ENCODE data around the gene STK32B.
"Not testable (repeated sequence)": the region's sequence is repeated elsewhere in the genome, so short reads cannot be mapped to it uniquely, and the experiment has no call there.

The STK32B gene

DNA sequence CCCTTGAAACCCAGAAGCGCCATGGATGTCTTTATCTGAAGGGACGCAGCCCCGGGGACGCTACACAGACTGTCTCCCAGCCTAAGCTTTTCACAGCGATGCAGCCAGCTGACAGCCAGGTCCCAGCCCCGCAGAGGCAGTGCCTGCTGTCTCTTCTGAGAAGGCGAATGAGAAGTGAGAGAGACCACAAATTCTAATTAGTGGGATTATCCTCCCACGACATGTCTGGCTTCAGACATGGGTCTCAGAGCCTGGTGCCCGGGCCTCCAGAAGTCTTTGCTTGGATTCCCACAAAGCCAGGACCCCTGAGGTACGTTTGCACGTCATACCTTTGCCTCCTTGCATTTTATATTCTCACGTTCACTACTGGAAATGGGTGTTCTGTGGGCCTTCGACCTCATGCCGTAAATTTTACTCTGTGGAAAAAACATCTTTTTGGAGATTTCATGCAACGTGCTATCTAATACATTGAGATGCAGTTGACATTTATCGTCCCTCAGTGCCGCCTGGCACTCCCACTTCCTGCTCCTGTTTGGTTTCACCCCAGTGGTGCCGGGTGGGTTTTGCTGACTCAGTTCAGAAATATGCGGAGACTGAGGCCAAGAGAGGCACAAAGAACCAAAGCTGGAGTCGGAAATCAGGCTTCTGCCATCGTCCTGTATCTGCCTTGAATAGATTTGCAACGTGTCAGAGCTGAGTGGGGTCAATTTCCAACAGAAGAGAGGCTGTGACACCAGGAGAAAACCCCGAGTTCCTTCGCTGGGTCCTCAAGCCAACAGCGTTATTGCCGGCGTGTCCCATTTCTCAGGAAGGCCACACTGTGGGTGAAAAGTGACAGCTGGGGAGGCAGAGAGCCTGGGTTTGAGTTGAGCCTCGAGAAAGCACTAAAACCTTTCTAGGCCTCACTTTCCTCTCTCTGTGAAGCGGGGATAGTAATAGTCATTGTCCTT lies 114.4 kb downstream of the STK32B start:
- DNase-seq: no peak

DNA sequence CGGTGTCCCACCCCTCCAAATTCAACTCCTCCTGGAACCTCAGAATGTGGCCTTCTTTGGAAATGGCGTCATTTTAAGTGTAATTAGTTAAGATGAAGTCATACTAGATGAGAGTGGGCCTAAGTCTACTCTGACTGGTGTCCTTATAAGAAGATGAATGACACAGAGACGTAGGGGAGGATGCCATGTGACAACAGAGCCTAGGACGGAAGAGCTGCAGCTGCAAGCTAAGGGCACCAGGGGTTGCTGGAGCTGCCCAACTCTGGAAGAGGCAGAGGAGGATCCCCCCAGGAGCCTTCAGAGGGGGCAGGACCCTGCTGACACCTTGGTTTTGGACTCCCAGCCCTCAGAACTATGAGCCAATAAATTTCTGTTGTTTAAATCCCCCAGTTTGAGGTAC lies 115.1 kb downstream of the STK32B start:
- no peak for DNase-seq

DNA sequence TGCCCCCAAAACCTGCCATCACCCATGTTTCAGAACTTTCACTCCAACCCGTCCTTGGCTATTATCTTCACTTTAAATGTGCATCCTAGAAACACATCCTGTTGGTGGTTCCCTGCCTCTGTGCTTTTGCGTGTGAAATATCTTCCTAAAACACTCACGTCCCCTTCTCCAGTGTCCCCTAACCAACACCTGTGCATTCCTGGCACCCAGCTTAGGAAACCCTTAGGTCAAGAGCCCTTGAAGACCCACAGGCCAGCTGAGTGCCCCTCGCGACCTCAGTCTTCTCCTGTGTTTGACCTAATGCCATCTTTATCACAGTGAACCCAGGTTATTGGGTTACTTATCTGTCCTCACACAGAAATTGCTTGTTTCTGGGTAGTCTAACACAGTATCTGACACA lies 117.6 kb downstream of the STK32B start:
- no peak for DNase-seq

DNA sequence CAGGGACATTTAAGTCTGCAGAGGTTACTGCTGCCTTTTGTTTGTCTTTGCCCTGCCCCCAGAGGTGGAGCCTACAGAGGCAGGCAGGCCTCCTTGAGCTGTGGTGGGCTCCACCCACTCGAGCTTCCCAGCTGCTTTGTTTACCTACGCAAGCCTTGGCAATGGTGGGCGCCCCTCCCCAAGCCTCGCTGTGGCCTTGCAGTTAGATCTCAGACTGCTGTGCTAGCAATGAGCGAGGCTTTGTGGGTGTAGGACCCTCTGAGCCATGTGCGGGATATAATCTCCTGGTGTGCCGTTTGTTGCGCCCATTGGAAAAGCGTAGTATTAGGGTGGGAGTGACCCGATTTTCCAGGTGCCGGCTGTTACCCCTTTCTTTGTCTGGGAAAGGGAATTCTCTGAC lies 124.6 kb downstream of the STK32B start:
- not testable (repeated sequence) for DNase-seq

DNA sequence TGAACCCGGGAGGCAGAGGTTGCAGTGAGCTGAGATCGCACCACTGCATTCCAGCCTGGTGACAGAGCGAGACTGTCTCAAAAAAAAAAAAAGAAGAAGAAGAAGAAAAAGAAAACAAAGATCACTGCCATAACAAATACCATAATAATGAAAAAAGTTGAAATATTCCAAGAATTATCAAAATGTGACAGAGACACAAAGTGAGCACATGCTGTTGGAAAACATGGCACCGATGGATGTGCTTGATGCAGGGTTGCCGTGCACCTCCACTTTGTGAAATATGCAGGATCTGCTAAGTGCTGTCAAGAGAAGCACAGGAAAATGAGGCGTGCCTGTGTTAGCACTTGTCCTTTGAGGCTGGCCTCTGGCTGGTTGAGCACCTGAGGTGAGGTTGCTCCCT lies 133.3 kb downstream of the STK32B start:
- DNase-seq: no peak

DNA sequence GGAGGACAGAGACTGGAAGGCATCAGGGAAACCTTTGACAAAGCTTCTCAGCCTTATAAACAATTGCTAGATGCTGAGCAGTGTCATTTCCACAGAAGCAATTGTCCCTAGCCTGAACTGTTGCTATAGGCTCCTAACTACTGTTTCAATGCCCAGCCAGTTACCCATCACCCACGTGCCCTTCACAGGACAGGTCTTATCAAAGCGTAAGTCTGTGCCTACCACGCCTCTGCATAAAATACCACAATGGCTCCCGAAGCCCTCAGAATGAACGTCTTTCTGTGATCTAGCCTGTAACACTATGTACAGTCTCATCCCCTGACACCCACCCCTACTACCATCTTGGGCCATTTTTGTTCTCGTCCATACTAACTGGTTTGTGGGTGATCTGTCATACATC lies 134.3 kb downstream of the STK32B start:
- DNase-seq: no peak

DNA sequence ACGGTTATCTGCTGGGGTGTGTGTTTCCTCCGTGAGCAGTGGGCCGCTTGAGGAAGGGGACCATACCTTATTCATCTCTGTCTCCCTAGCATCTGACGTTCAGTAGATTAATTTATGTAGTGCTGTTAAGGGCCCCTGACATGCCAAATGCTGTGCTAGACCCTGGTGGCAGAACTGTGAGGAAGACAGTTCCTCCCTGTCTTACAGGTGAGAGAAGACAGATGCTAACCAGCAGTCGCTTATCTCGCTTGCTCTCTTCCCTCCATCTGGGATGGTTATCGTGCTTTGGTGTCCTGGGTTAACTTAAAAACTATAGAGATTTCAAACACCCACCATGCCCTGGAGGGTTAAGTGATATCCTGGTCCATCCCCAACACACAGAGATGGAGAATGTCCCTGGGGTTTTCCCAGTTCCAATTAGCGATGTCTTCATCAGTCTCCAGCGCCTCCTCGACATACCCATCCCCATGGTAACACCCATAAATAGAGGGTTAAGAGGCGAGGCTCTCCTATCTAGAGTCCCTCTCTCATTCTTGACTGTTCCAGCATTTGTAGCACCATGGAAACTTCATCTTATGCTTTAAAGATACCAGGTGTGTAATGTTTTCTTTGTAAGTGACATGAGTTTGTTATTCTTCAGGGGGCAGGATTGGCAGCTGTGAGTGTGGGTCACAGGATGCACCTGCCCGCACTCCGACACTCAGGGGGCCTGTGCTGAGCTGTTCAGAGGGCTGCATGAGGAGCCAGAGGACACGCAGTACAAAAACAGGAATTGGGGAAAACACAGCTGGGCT lies 135.2 kb downstream of the STK32B start:
- DNase-seq: no peak

DNA sequence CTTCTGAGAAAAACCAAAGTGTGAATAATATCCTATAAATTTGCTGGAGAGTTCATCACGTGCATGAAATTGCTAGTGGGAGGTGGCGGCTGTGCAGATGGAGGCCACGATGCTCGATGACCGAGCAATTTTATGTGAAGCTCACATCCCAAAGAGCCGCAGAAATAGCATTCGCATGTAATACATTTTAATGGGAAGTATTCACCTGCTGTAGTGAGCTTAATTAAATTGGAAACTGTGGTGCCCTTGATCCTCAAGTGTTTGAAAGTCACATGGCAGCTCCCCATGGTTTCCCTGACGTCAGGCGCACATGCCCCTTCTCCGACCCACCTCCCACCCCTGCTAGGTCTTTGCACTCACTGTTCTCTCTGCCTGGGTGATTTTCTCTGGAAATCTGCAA lies 136.8 kb downstream of the STK32B start:
- DNase-seq: no peak

DNA sequence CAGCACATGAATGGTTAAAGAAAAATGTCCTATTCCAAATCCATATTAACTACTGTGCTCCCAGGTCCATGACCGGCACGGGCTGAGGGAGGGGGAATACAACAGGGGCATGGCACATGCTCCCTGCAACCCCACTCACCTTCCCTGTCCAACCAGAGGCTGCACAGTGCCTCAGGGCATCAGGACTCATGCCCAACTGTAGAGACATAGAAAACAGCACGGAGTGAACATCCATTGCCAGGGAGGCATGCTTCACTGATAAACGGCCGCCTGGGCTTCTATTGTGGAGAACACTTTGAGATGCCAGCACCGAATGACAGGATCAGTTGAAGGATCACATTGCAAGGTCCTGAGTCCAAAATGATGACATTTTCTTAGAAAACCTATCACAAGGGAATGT lies 140.6 kb downstream of the STK32B start:
- no peak for DNase-seq

DNA sequence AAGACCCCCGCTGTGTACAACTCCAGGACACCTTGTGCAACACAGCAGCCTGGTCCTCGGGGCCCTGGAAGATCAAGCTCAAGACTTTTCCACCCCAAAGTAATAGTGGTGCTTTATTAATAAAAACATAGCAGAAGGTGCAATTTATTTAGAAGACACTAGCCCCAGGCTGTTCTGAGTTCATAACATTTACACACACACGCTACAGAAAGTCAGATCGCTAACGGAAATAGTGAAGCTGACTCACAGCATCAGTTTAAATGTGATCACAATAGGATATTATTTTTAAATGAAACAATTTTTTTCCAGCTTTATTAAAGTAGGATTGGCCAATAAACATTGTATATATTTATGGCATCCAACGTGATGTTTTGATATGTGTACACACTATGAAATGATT lies 141.0 kb downstream of the STK32B start:
- no peak for DNase-seq

DNA sequence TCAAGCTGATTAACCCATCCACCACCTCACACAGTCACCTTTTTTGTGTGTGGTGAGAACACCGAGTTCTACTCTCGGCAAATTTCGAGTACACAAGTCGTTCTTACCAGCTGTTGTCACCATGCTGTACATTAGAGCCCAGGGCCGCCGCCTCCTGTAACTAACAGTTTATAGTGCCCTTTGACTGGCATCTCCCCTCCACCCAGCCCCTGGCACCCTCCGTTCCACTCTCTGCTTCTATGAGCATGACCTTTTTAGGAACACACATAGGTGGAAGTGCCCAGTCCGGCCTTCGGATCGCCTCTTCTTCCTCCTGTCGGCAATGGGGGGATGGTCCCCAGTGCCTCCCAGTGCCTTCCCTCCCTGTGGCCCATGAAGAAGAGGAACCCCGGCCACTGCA lies 141.4 kb downstream of the STK32B start:
- no peak for DNase-seq

DNA sequence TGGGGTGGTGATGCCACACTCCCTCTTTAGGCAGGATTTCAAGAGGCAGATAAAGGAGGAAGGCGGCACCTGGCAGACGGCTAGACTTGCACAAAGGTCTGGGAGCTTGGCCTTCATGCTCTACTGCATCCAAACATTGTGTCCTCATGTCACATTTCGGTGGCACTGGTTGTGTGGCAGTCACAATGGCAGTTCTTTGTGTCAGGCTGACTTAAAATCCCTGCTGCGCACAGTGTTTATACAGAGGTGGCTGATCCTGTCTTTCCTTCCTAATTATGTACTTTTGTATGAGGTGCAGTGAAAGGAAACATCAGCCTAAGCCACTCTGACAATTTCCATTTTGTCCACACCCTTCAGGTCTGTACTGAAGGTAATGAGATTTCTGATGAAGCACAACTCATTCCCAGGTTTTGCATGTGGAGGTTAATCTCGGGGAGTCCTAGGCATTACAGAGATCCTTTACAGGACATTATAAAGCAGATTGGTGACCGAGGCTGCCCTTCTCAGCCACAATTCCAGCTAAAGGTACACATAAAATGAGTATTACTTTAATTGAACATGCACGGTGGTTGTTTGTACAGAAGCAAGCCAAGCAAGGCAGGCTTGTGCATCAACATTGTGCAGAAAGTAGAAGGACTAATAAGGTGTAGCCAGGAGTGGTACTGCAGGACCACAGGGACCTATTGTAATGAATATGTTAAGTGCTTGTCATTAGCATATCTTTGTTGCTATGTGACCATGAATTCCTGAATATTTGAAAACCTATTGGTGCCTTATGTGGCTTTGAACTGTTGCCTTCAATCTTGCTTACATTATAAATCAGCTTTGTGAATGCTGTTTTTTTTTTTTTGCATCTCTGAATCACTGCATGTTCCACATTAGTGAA lies 147.6 kb downstream of the STK32B start:
- DNase-seq: no peak

DNA sequence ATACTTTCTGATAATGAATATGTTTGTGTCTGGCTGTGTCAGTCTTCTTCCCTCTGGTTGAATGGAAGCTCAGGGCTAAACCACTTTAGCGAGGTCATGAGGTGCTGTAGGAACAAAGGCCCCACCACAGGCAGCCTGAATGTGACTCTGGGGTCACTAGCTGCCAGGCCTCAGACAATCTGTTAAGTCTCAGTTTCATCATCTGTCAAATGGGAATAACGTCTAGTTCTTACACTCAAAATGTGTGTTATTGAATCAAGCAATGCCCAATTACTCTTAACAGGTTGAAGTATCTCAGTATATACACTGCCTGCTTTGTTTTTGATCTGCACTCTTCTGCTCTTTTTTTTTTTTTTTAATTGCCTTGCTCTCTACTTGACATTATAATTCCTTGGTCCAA lies 148.6 kb downstream of the STK32B start:
- DNase-seq: no peak

DNA sequence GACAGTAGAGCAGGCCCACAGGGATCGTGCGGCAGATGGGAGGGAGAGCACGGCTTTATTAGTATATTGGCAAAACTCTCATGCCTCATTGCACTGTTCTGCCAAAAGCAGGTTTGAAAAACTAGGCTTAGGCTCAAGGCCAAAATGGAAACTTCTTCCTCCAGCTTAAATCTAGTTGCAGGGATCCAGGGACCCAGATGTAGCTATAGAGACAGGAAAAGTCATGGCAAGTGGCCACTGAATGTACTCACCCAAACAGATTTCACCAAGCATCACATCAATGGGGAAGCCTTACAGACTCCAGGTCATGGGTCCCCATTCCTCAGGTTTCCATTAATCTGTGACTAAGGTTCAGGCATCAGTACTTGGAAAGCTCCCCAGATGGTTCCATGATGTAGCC lies 149.2 kb downstream of the STK32B start:
- DNase-seq: no peak

DNA sequence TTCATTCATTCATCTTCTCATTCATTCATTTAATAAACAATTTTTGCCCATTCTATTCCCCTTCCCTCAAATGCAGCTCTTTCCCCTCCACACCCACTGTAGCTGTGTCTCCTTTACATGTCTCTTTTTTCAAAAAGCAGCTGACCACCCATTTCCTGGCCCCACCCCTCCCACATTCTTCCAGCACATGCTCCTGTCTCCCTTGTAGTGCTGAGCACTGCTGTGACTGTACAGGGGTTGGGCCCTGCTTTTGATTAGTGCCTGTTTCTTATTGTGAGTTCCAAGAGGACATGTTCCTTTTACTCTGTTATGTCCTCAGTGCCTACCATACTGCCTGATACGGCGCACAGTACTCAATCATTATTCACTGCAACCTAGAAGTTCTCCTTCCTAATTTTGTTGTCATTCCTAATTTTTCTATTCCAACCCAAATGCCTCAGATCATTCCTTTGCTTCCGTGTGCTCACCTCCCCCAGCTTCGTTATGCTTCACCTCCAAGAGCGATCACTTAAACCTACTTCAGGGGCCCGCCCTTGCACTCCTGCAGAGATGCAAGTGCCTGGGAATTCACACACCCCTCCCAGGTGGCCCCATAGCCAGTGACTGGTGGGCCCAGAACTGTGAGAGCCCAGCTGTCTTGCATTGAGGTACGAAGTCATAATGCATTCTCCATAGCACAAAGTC lies 152.2 kb downstream of the STK32B start:
- no peak for DNase-seq

DNA sequence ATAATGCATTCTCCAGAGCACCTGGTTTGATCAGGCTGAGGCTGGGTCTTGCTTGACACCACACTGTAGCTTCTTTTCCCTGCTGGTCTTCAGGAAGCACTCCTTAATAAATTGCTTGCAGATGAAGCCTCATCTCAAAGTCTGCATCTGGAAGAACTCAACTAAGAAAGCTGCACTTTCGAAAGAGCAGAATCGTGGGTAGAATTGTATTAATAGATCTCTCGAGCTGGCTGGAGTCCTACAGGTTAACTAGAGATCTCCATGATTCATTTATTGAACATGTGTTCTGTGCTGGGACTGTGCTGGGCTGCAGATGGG lies 152.7 kb downstream of the STK32B start:
- DNase-seq: no peak

DNA sequence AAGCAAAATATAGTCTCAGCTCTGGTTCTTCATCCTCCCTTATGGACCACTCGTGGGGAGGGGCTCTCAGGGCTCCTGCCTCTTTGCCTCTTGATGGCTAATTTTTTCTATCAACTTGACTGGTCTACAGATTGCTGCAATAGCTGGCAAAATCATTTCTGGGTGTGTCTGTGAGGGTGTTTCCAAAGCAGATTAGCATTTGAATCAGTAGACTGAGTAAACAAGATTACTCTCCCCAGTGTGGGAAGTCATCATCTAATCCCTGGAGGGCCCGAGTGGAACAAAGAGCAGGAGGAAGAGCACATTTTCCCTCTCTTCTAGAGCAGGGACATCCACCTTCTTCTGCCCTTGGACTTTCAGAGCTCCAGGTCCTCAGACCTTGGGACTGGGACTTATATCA lies 153.5 kb downstream of the STK32B start:
- DNase-seq: no peak

DNA sequence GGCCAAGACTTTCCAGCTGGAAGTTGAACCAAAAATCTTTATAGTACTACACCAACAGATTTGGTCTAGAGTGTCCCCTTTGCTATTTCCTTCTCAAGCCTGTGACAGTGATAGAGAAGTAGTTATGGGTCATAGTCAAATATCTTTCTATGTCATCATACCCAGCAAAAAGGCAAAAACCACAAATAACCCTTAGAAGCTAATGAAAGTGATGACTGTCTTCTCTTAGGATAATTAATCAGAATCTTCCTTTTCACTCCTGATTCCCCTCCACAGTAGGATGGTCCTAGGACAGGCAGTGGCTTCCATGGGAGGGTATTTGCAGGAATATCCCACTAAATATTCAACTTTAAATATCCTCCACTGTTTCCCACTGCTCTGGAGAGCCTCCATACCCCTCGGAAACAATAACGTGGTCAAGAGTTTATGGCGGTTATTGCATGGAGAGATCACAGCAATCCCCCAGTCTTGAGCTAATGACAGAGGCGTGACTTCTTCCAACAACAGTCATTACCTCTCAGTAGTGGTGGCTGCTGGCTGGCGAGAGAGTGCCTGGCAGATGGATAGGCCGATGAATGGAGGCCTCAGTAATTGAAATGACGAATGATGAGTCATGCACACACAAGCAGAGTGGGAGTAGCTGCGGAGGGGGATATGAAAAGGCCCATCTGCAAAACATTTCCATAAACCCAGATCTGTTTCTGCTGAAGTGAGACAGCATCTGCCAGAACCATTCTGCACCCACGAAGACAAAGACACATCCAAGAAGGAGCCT lies 154.9 kb downstream of the STK32B start:
- DNase-seq: no peak

DNA sequence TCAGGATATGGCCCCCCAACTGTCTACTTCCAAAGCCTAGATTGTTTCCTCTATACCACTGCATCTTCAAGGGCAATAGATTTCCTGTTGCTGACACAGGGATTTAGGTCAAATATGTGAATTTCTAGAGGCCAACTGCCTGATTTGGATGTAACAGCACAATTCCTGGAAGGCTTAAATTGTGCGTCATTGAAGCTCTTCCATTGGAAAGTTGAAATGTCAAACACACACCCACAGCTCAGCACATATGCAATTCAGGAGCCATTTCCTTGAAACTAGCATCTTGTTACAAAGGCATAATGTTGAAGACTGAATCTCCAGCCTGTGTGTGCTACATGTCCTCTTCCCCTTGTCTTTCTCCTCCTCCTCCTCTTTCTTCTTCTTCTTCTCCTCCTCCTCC lies 158.6 kb downstream of the STK32B start:
- no peak for DNase-seq

DNA sequence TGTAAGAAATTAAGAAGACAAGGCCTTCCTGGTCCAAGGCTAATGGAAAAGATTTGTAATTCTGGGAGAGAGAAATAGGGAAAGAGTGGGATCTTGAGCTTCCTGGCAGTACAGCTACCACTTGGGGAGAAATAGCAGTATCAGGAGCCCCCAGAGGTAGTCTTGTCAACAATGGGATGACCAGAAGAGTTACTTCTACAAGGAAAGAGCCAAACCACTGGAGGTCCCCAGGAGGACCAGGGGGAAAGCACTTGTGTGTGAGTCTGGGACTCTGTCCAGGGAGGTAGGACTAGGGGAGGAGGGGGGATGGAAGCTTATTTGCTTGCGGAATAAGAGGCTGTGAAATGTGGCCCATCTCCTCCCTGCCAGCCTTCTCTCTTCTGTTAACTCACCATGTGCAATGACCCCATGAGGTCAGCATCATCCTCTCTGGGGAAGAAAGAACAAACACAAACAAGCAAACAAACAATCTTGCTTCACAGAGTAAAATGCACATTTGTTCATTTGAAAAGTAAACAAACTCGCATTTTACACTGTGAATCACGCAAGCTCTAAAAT lies 160.1 kb downstream of the STK32B start:
- DNase-seq: no peak

DNA sequence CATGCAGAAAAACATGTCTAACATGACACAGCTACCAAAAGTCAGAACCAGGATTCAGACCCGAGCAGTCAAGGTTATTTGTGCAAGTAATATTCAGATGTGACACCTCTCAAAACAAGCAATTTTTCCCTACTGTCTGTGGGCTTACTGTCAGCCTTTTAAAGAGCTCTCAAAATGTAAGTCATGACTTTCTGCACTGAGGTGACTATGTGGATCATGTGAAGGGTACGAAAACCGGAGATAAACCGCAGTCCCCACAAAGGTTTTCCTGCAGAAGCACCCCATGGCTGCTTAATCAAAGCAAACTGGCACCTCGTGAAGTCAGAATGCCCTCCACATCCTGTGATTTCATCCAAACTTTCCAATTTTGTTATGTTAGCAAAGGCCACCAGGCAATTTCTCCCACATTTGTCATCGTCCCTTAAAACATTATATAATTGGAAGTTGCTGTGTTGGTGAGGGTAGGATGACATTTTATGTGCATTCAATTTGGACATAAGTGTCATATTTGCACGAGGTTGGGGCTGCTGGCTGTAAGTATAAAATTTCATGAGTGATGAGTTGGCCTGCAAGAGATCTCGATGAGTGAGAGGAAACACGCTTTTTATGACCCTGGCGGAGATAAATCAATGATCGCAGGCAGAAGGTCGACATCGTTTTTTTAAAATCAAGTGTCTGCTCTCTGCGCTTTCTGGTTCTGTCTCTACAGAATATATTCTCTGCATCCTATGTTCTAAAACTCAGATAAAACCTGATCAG lies 161.2 kb downstream of the STK32B start:
- no peak for DNase-seq
